Amygdala (tissue), 56 donors: ENCODE data around the gene KRT80.

Experiments
- DNase-seq, 56 donors: peaks; one replicate each; lab custom pipeline; 2025; lab: John Stamatoyannopoulos, UW

Gene KRT80

GRCh38 chr12:52211716-52212585 is 20.1 kb upstream of the KRT80 start:
- DNase-seq, result no peak

- DNase-seq, result no peak
These were observed 19.3 kb upstream of the KRT80 start for GRCh38 chr12:52210925-52211650.

- DNase-seq, result no peak
These were observed 18.5 kb upstream of the KRT80 start for GRCh38 chr12:52210186-52210924.

- DNase-seq, result no peak
These were observed 17.5 kb upstream of the KRT80 start for GRCh38 chr12:52209321-52209720.

GRCh38 chr12:52208424-52209165 is 16.8 kb upstream of the KRT80 start:
- DNase-seq, result no peak

- DNase-seq, result no peak
These were observed 16.1 kb upstream of the KRT80 start for GRCh38 chr12:52207895-52208294.

GRCh38 chr12:52207106-52207505 is 15.3 kb upstream of the KRT80 start:
- no peak for DNase-seq

GRCh38 chr12:52206304-52207040 is 14.7 kb upstream of the KRT80 start:
- DNase-seq, result peak in 5 of 56 donors; percentile 7 to 43 (median 27)

- DNase-seq, result no peak
These were observed 13.9 kb upstream of the KRT80 start for GRCh38 chr12:52205612-52206303.

- no peak for DNase-seq
These were observed 13.2 kb upstream of the KRT80 start for GRCh38 chr12:52204931-52205505.

- DNase-seq, result no peak
These were observed 12.5 kb upstream of the KRT80 start for GRCh38 chr12:52204095-52204930.

GRCh38 chr12:52203079-52203921 is 11.5 kb upstream of the KRT80 start:
- DNase-seq, result peak in 32 of 56 donors; percentile 14 to 82 (median 44)

GRCh38 chr12:52202361-52203078 is 10.7 kb upstream of the KRT80 start:
- peak in 9 of 56 donors; percentile 12 to 50 (median 22) for DNase-seq

GRCh38 chr12:52201451-52201839 is 9.6 kb upstream of the KRT80 start:
- DNase-seq, result no peak

GRCh38 chr12:52200781-52201450 is 9.1 kb upstream of the KRT80 start:
- no peak for DNase-seq
